NCI-H2029 (cell line): ENCODE data around the gene JMJD7.

ENCODE experiments used
- DNase-seq: peaks from one replicate; lab custom pipeline; 2025; lab: John Stamatoyannopoulos, UW

Gene JMJD7

DNA sequence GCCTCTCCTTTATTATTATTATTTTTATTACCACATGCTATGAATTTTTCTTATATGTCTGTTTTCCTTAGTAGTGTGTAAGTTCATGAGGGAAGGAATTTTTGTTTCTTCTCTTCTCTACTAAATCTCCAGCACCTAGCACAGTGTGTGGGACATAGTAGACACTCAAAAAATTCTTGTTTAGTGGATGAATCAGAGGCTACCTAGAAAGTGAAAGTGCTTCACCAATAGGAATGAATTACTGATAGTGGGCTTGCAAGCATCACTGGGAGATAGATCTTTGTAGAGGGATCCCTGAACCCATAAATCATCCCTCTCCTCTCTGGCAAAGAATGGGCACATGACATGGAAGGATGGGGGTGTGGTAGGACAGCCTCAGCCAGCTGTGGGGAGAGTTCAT lies 57.4 kb downstream of the JMJD7 start:
- no peak for DNase-seq

DNA sequence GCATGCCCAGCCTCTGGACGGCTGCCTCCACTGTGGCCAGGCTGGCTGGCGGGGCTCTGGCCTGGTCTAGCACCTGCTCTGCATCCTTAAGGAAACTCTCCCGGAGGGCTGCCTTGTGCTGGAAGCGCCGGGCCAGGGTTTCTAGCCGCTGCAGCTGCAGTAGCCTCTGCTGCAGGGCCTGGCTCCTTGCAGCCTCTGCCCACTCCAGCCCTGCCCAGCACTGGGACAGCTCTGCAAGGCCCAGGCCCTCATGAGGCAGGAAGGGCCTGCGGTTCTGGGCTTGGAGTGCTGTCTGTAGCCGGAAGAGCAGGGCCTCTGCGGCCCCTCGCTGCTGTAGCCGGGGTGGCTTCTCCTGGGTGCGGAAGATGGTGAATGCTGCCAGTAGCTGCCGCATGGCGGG lies 57.9 kb downstream of the JMJD7 start:
- no peak for DNase-seq

GRCh38 chr15:41886741-41887140 lies 58.8 kb downstream of the JMJD7 start:
- DNase-seq = no peak

- DNase-seq = no peak
These were observed 59.3 kb downstream of the JMJD7 start for GRCh38 chr15:41887161-41887560.
